GM19099 (cell line): ENCODE data around the gene PXDN.

Experiments used
- POLR2A ChIP-seq: IDR thresholded peaks from 3 replicates; pipeline ENCODE4 v1.6.1; 2011; ENCODE audit warnings: low read depth; ENCODE audit not compliant: insufficient read length; ENCODE audit errors: extremely low read depth

The PXDN gene

GRCh38 chr2:1740716-1741589 lies 3.4 kb downstream of the PXDN start:
- TF ChIP-seq POLR2A = no peak

GRCh38 chr2:1739961-1740715 lies 4.2 kb downstream of the PXDN start:
- no peak for TF ChIP-seq POLR2A

GRCh38 chr2:1739322-1739957 lies 4.9 kb downstream of the PXDN start:
- TF ChIP-seq POLR2A = no peak

- TF ChIP-seq POLR2A = no peak
Observed at GRCh38 chr2:1738646-1739302, 5.5 kb downstream of the PXDN start.

GRCh38 chr2:1738163-1738562 lies 6.2 kb downstream of the PXDN start:
- no peak for TF ChIP-seq POLR2A

- no peak for TF ChIP-seq POLR2A
Observed at GRCh38 chr2:1736997-1737480, 7.3 kb downstream of the PXDN start.

GRCh38 chr2:1736045-1736444 lies 8.3 kb downstream of the PXDN start:
- no peak for TF ChIP-seq POLR2A

- no peak for TF ChIP-seq POLR2A
Observed at GRCh38 chr2:1731963-1732768, 12.1 kb downstream of the PXDN start.

- TF ChIP-seq POLR2A = no peak
Observed at GRCh38 chr2:1731447-1731962, 12.8 kb downstream of the PXDN start.

- no peak for TF ChIP-seq POLR2A
Observed at GRCh38 chr2:1730015-1730927, 14.0 kb downstream of the PXDN start.

- TF ChIP-seq POLR2A = no peak
Observed at GRCh38 chr2:1729242-1729641, 15.1 kb downstream of the PXDN start.

- no peak for TF ChIP-seq POLR2A
Observed at GRCh38 chr2:1728821-1729220, 15.5 kb downstream of the PXDN start.
